Urothelium cell line (cell line): ENCODE results near the gene C16orf87.
A peak's percentile ranks its signal among the peaks of the same experiment; 100 is the strongest.
"Not testable (repeated sequence)": the region's sequence is repeated elsewhere in the genome, so short reads cannot be mapped to it uniquely, and the experiment has no call there.

Experiments
- DNase-seq: peaks from one replicate; pipeline ENCODE4 v3.0.0; 2011; ENCODE audit warnings: low spot score, mixed read lengths
- FAIRE-seq: peaks from 2 replicates; lab custom pipeline; 2011; peaks lifted over from hg19 to GRCh38; lab: Jason Lieb, UNC

The C16orf87 gene

GRCh38 chr16:46801428-46802049 is 29.4 kb downstream of the C16orf87 start:
- FAIRE-seq (no peak), DNase-seq (no peak)

GRCh38 chr16:46800494-46800893 is 30.5 kb downstream of the C16orf87 start:
- FAIRE-seq (no peak), DNase-seq (no peak)

- FAIRE-seq: no peak
- no peak for DNase-seq
Measured at GRCh38 chr16:46797501-46797900, 33.5 kb downstream of the C16orf87 start.

DNA sequence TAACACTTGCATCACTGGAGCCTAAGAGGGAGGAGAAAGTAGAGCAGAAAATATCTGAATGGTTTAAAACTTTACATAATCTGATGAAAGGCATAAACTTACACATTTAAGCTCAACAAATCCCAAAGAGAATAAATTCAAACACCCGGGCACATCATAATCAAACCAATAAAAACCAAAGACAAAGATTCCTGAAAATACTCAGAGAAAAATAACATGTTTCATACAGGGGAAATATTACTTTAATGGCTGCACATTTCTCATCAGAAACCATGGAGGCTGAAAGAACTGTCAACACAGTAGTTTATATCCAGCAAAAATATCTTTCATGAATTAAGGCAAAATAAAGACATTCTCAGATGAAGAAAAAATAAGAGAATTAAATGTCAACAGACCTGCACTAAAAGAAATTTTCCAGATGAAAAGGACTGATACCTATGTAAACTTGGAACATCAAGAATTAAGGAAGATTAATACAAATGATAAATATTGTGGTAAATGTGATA is 34.2 kb downstream of the C16orf87 start:
- FAIRE-seq (no peak), DNase-seq (no peak)

DNA sequence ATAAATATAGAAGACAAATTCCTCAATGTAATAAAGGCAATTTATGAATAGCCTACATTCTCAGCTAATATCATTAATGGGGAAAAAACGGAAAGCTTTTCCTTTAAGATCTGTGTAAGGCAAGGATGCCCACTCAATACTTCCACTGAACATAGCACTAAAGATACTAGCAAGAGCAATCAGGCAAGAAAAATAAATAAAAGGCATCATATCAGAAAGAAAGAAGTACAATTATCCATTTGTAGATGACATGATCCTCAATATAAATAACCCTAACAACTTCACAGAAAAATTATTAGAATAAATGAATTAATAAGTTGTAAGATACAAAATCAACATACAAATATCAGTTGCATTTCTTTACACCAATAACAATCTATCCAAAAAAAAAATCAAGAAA is 37.1 kb downstream of the C16orf87 start:
- FAIRE-seq: no peak
- no peak for DNase-seq

DNA sequence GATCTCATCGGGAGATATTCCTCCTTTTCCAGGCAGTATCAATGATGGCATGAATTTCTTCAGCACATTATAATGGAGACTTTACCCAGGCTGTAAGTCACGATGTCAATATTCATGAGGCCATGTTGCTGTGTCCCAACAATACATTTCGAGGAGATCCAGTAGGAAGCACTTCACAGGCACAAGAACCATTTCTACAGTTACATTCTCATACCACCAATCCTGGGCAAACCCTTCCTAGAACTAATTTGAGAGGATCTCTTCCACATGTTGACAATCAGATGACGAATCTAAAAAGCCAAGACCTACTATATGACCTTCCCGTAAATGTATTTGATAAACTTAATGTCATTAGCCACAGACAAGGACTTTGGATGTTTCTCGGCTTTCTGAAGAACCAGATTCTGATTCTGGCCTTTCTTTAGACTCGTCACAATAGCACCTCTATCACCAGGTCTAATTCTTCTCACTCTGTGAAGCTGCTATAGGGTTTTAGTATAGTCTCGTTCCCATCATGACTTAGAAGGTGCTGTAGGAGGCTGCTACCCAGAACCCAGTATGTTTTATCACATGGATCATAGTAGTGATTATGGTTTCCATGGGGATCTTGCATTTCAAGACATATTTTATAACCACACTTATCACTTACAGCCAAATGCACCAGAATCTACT is 40.2 kb downstream of the C16orf87 start:
- no peak for DNase-seq
- no peak for FAIRE-seq

GRCh38 chr16:46789499-46790414 is 41.2 kb downstream of the C16orf87 start:
- DNase-seq (no peak), FAIRE-seq (no peak)

DNA sequence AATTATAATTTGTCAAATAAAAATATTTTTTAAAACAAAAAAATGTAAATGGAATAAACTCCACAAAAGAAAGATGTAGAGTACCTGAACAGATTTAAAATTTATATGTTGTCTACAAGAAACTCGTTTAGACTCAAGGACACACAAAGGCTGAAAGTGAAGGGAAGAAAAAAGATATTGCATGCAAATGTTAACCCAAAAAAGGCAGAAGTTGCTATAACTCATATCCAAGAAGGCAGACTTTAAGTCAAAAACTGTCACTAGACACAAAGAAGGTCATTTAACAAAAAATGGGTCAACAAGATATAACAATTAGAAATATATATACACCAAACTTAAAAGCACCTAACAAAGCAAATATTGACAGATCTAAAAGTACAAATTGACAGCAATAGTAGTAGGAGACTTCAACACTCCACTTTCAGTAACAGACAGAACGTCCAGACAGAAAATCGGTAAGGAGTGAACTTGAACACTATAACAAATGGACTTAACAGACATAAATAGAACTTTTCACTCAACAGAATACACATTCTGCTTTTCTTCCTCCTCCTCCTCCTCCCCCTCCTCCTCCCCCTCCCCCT is 42.0 kb downstream of the C16orf87 start:
- no peak for DNase-seq
- FAIRE-seq: no peak

GRCh38 chr16:46787909-46788308 is 43.1 kb downstream of the C16orf87 start:
- DNase-seq (no peak), FAIRE-seq (no peak)

GRCh38 chr16:46785076-46785845 is 45.7 kb downstream of the C16orf87 start:
- no peak for FAIRE-seq
- no peak for DNase-seq

DNA sequence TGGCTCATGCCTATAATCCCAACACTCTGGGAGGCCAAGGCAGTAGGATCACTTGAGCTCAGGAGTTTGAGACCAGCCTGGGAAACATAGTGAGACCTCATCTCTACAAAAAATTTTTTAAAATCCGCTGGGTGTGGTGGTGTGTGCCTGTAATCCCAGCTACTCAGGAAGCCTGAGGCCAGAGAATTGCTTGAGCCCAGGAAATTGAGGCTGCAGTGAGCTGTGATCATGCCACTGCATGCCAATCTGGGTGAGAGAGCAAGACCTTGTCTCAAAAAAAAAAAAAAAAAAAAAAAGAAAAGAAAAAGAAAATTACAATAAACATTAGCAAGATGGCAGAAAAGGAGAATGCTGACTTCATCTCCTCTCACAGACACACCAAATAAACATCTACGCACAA is 46.4 kb downstream of the C16orf87 start:
- not testable (repeated sequence) for DNase-seq, FAIRE-seq

GRCh38 chr16:46783800-46784199 is 47.2 kb downstream of the C16orf87 start:
- DNase-seq (no peak), FAIRE-seq (no peak)

DNA sequence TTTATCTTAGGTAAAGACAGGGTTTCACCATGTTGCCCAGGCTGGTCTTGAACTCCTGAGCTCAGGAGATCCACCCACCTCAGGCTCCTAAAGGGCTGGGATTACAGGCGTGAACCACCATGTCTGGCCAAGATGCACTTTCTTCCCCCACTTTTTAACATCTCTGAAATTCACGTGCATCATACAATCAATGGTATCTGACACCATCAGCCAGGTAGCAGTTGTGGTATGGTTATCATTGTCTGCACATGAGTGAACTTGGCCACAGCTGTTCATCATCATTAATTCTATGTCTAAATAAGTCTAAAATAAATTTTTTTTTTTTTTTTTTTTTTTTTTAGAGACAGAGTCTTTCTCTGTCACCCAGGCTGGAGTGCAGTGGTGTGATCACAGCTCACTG is 48.7 kb downstream of the C16orf87 start:
- FAIRE-seq: no peak
- no peak for DNase-seq

GRCh38 chr16:46777804-46778203 is 53.2 kb downstream of the C16orf87 start:
- no peak for DNase-seq
- no peak for FAIRE-seq

- DNase-seq (no peak), FAIRE-seq (no peak)
Measured at GRCh38 chr16:46775214-46775613, 55.8 kb downstream of the C16orf87 start.

DNA sequence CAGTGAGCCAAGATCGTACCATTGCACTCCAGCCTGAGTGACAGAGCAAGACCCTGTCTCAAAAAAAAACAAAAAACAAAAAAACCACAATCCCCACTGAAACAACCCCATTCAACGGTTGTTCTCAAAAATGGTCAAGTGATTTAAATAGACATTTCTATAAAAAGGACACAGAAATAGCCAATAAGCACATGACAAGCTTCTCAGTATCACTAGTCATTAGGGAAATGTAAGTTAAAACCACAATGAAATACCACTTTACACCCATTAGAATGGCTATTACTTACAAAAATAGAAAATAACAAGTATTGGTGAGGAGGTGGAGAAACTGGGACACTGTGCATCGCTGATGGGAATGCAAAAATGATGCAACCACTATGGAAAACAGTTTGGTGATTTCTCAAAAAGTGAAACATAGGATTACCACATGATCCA is 56.2 kb downstream of the C16orf87 start:
- DNase-seq (no peak), FAIRE-seq (no peak)

GRCh38 chr16:46772463-46772862 is 58.5 kb downstream of the C16orf87 start:
- DNase-seq (no peak), FAIRE-seq (no peak)

DNA sequence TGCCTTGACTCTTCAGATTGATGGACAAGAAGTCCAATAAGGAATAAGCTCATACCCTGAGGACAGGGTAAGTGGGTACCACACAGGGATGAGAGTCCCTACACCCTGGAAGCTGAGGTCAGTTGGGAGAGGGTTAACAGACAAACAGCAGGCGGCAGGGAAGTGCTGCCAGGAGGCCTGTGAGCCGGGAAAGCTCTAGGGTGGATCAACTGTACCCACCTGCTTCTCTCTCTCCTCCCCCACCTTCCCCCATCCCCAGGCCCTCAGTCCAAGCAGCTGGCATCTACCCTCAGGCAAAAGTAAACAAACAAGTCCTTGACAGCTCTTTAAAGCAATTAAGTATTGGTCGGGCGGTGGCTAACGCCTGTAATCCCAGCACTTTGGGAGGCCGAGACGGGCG is 62.2 kb downstream of the C16orf87 start:
- no peak for DNase-seq
- no peak for FAIRE-seq

DNA sequence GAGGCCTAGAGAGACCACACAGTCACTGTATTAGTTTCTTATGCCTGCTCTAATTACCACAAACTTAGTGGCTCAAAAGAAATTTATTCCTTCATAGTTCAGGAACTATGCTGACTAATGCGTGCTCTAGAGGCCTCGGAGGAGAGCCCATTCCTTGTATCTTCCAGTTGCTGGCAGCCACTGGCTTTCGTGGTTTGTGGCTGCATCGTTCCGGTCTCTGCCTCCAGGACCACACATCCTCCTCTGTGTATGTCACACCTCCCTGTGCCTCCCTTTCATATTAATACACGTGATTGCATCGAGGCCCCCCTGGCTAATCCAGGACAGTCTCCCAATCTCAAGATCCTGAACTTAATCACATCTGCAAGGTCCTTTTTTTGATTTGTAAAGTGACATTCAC is 65.9 kb downstream of the C16orf87 start:
- FAIRE-seq (no peak), DNase-seq (peak; percentile 56)

DNA sequence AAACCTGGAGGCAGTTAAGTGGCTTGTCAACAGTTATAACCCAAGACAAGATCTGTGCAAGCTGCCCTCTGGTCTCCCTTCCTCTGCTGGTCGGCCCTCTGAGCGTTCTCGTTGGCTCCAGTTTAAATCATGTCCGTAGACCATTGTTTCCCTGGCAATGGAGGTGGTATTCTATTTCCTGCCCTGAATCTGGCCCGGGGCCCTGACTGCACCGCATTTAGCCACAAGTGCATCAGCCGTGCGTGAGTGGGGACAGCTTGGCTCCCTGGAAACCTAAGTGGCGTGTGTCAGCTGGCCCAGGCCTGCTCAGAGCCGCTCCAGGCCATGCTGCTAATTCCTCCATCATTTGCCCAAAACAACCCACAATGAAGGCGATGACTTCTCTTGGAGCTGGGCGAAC is 67.8 kb downstream of the C16orf87 start:
- no peak for FAIRE-seq
- DNase-seq: no peak
